GM12892 (cell line): Measurements from ENCODE around the gene MOSPD3.

Experiments used
- POLR2A ChIP-seq: IDR thresholded peaks from 2 replicates; pipeline ENCODE4 v1.6.1; 2011; ENCODE audit warnings: low read depth, low read length, control low read depth
- POLR2AphosphoS5 ChIP-seq: IDR thresholded peaks from 2 replicates; pipeline ENCODE4 v1.6.1; 2011; ENCODE audit warnings: low read depth, low read length, control low read depth

DNA sequence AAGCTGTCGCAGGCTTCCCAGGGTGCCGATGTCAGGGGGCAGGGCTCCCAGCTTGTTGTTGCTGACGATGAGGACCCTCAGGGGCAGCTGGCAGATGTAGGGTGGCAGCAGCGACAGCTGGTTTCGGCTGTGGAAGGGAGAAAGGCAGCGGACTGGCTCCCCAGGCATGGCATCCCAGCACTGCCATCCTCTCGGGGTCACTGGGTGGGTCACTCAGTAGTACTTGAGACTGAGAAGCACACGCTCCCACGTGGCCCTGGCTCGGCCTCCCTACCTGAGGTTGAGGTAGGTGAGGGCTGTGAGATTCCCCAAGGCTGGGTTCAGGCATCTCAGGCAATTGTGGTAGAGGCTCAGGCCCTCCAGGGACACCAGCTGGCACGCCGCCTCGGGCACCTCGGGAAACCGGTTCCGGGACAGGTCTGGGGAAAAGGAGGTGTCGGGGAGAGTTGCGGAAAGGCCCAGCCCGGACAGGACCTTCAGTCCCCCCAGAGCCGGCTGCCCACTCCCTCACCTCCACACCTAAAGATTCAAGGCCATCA is 30.2 kb upstream of the MOSPD3 start:
- no peak for TF ChIP-seq POLR2AphosphoS5
- TF ChIP-seq POLR2A = no peak
